NB4 (cell line): ENCODE data around the gene WDR26.

Experiments used
- MYC ChIP-seq: IDR thresholded peaks from 2 replicates; pipeline ENCODE4 v1.6.1; 2011; ENCODE audit warnings: low read depth, low read length
- POLR2A ChIP-seq: IDR thresholded peaks from 2 replicates; pipeline ENCODE4 v1.6.1; 2011; ENCODE audit warnings: mild to moderate bottlenecking; ENCODE audit not compliant: insufficient read length; ENCODE audit errors: extremely low read depth
- TF ChIP-seq, protein P1 (sequence below): IDR thresholded peaks from one replicate; pipeline ENCODE4 v1.5.1; 2012; ENCODE audit warnings: low read depth, low read length
- TF ChIP-seq, protein P2 (sequence below): IDR thresholded peaks from 2 replicates; pipeline ENCODE4 v1.6.1; 2011; ENCODE audit warnings: low read depth, low read length

- TF ChIP-seq, protein P1, sequence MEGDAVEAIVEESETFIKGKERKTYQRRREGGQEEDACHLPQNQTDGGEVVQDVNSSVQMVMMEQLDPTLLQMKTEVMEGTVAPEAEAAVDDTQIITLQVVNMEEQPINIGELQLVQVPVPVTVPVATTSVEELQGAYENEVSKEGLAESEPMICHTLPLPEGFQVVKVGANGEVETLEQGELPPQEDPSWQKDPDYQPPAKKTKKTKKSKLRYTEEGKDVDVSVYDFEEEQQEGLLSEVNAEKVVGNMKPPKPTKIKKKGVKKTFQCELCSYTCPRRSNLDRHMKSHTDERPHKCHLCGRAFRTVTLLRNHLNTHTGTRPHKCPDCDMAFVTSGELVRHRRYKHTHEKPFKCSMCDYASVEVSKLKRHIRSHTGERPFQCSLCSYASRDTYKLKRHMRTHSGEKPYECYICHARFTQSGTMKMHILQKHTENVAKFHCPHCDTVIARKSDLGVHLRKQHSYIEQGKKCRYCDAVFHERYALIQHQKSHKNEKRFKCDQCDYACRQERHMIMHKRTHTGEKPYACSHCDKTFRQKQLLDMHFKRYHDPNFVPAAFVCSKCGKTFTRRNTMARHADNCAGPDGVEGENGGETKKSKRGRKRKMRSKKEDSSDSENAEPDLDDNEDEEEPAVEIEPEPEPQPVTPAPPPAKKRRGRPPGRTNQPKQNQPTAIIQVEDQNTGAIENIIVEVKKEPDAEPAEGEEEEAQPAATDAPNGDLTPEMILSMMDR, result no peak
- no peak for TF ChIP-seq POLR2A
- TF ChIP-seq, protein P2, sequence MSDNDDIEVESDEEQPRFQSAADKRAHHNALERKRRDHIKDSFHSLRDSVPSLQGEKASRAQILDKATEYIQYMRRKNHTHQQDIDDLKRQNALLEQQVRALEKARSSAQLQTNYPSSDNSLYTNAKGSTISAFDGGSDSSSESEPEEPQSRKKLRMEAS, result no peak
- no peak for TF ChIP-seq MYC
These were observed 2.9 kb downstream of the WDR26 start for GRCh38 chr1:224431726-224432125.
